HCT116 (cell line): ENCODE measurements around the gene PLEKHO1.

Experiments
- CTCF ChIP-seq, 3 experiments: fragments of 200-600 bp in 1 of 3; sonication (generic) in 1 of 3; IDR thresholded peaks in 2 of 3; conservative IDR thresholded peaks in 1 of 3; 2 replicates each; pipeline ENCODE4 v1.5.1; 2012 to 2017; ENCODE audit warnings: low read depth in 2 of 3, low read length in 2 of 3, antibody characterized with exemption in 1 of 3, borderline replicate concordance in 1 of 3, control low read depth in 1 of 3, mild to moderate bottlenecking in 1 of 3, mixed read lengths in 1 of 3, mixed run types in 1 of 3, moderate library complexity in 1 of 3; ENCODE audit not compliant: insufficient read depth in 1 of 3
- TCF7L2 ChIP-seq: IDR thresholded peaks from 2 replicates; pipeline ENCODE4 v1.7.0; 2011; ENCODE audit warnings: borderline replicate concordance, inconsistent platforms; ENCODE audit not compliant: insufficient read depth, insufficient read length; ENCODE audit errors: extremely low read depth

- TF ChIP-seq TCF7L2, result no peak
- TF ChIP-seq CTCF (IDR thresholded peaks at IDR 0.05 in 2 of 3, conservative IDR thresholded peaks at IDR 0.05 in 1 of 3; ENCODE audit: borderline replicate concordance in 1 of 3, insufficient read depth in 1 of 3, low read depth in 2 of 3, low read length in 2 of 3), result no peak
These were observed 22.9 kb upstream of the PLEKHO1 start for GRCh38 chr1:150126811-150127210.
